Measurements from ENCODE around the gene CPZ.

The CPZ gene

DNA sequence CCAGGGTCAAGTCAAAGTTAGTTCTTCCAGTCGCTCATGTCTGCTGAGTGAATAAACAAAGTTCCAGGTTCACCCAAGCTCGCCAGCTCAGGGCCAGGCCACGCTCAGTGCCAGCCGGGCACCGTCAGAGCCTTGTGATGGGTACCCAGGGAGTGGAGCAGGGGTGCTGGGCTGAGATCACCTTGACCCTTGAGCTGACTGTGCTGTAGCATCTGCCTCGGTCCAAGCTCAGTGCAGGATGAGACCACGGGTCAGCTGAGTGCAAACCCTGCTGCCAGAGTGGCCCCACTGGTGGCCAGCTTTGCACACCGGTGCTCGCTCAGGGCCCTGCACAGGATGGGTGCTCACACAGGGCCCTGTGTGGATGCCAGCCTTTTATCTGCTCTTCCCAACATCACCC is 4.3 kb downstream of the CPZ start:
- no peak for DNase-seq

DNA sequence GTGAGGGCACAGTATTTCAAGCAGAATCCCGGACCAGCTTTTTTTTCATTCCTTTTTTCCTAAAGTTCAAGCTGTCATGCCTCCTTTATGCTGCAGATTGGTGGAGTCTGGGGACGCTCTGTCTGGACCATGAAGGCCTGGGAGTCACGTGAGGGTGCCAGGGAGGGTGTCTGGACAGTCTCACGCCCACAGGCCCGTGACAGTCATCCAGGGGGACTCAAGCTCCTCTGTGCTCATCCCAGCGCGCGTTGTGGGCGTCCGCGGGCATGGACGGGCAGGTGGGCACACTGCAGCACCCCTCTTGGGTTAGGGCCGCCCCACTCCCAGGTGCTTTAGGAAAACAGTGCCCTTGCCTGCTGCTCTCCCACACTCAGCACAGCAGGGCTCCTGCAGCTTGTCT is 4.8 kb downstream of the CPZ start:
- no peak for DNase-seq

DNA sequence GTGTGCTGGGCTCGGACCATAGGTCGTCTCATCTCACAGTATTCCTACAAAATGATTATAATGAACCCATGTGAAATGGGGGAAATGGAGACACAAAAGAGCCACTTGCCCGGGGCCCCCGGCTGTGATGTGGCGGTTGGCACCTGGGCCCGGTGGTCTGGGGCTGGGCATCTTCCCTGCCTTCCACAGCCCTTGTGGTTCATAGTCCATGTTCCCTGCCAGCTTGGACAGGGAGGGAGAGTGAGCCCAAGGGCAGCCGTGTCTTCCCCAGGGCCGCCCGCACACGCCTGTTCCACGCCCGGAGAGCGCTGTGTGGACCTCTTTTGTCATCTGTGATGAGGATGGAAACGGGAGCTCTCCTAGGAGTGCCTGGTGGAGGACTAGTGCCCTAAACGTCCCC is 5.2 kb downstream of the CPZ start:
- DNase-seq, result no peak

DNA sequence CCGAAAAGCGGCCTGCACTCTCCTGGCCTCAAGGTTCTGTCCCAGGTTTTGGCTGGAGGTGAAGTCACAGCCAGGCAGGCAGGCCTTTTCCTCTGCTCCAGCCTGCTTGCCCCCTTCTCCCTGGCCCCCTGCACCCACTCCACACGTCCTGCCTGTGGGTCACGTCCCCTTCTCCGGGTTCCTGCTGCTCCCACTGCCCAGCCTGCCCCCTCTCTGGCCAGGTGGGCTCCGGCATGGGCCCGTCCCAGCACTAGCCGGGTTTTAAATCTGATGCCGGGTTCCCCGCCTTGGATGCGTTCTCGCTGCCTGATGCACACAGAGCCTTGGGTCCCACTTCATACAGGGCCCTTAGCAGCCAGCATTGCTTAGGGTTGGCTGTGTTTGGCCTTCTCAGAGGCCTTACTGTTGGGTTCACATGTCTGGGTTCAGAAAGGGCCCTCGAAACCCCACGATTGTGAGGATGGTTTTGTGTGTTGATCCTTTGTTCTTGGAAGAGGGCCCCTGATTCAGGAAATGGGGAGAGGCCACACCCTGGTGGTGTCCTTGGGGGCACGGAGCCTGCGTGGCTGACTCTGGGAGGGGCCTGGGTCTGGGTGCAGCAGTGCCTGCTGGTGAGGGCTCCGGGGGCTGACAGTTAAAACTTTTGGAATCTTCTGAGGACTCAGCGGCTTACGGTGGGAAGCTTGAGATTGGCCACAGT is 6.0 kb downstream of the CPZ start:
- DNase-seq, result no peak

DNA sequence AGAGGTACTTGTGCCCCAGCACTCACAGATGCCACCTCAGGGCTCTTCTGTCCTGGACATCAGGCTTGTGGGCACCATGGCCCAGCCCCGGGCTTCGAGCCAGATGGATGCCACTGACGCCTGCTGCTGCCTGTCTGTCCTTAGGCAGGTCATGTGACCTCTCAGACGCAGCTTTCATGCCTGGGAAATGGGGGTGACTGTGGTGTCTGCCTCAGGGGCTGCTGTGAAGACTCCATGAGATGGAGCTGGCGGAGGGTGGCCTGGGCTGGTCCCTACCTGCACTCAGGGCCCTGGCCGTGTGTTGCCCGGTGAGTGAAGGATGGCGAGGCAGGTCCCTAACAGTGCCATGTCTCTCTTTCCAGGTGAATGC is 6.5 kb downstream of the CPZ start:
- DNase-seq, result no peak

DNA sequence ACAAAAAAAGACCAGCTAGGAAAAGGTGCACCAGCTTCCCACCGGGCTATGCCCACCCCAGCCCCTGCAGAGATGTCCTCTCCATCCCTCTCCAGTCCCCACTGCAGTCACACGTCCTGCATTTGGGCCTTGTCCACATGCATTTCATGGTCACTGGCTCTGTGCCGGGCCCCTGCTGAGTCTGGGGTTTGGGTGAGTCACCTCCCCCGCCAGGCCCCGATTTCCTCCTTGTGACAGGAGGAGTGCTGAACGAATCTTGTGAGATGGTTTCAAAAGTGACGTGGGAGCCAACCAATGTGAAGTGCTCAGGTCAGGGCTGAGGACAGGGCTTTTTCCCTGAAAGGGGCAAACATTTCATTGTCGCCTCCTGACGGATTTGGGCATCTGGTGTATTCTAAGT is 7.1 kb downstream of the CPZ start:
- no peak for DNase-seq

DNA sequence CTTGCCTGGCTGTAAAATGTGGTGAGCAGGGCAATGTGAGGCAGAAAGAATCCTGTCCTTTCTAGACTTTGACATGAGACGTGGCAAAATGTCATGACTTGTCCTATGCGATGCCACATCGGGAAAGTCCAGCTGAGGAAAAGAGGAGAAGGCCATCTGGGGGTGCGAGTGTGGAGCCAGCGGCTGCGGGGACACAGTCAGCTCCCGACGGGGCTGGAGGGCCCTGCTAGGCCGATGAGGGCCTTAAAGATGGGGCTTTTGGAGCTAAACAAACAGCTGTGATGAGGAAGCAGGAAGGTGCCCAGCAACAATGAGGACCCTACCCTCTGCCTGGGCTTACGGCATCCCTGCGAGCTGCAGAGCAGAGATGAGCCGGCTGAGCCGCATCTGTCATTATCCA is 7.7 kb downstream of the CPZ start:
- no peak for DNase-seq

DNA sequence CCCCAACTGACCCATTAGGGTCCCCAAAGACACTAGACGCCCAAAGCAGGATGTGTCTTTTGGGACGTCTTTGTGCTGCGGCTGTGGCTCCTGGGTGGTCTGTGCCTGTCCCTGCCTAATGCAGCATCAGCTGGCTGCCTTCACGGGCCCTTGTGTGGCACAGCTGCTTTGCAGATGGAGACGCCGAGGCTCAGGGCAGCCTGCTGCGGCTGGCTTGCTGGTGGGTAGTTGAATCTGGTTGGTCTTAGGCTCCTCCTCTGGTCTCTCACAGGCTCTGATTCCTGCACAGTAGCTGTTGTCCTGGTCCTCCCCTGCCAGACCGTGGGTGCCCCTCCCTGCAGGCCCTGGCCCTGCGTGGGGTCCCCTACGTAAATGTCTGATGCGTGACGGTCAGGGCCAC is 8.1 kb downstream of the CPZ start:
- DNase-seq, result no peak

DNA sequence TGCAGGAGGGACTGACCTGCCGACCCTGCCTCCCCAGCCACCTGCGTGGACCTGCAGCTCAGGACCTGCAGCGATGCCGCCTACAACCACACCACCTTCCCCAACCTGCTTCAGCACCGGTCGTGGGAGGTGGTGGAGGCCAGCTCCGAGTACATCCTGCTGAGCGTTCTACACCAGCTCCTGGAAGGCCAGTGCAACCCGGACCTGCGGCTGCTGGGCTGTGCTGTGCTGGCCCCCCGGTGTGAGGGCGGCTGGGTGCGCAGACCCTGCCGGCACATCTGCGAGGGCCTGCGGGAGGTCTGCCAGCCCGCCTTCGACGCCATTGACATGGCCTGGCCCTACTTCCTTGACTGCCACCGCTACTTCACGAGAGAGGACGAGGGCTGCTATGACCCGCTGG is 8.5 kb downstream of the CPZ start:
- no peak for DNase-seq

DNA sequence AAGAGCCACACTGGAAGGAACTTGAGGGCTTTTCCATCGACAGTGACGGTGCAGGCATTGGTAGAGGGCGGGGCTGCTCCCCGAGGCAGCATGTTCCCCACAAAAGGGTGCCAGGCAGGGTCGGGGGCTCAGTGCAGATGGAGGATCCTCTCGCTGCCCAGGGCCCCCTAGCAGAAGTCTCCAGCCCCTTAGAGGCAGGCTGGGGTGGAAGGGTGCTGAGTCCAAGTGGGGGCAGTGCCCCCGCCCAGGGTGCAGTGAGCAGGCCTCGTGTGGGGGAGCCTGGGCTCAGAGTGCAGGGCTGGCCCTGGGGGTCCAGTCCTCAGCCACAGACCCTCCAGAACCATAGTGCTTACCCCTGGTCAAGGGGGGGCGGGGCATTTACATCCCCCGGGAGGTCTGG is 9.0 kb downstream of the CPZ start:
- DNase-seq, result no peak

DNA sequence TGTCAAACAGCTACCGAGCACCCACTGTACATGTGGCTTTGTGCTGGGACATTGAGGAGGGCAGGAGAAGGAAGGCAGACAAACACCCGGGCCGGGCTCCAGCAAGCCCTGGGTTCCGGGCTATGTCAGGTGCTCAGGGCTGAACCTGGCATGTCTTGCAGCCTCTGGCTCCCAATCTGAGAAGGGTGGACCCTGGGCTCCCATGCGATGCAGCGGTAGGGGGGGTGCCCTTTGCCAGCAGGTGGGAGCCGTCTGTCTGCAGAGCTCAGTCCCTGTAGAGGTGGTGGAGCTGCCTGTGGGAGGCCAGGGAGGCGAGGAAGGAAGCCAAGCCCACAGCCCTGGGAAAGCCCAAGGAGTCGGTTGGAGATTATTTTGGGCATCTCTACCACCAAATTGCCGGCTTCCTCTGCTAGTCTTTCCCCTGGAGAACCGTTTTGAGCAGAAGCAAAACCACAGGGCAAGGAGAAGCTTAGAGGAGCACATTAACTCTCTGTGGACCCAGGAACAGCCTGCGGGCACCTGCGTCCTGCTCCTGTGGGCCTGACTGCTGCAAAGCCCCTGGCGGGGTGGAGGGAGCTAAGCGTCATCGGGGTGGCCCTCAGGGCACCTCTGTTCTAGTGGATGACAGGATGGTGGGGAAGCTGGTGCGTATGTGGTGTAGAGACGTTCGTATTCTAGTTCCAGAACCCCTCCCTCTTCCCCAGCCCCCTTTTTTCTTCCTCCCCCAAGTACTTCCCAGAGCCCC is 10.3 kb downstream of the CPZ start:
- DNase-seq, result no peak

DNA sequence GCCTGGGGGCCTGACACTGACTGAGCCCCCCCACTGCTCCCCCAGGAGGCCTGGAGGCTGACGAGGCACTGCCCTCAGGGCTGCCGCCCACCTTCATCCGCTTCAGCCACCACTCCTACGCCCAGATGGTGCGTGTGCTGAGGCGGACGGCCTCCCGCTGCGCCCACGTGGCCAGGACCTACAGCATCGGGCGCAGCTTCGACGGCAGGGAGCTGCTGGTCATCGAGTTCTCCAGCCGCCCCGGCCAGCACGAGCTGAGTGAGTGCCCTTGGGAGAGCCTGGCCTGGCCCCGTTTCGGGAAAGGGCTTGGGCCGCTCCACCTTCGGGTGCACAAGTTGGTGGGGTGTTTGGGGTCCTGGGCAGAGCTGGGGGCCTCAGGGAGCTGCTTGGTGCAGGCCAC is 11.4 kb downstream of the CPZ start:
- DNase-seq, result no peak

DNA sequence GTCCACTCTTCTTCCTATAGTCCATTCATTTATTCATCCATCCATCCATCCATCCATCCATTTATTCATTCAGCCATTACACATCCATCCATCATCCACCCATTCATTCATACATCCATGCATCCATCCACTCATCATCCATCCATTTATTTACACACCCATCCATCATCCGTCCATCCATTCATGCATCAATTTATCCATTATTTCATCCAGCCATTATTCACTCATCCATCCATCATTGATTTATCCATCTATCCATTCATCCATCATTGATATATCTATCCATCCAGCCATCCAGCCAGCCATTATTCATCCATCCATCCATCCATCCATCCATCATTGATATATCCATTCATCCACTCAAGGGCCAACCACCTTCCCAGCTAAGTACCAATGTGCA is 12.7 kb downstream of the CPZ start:
- no peak for DNase-seq

DNA sequence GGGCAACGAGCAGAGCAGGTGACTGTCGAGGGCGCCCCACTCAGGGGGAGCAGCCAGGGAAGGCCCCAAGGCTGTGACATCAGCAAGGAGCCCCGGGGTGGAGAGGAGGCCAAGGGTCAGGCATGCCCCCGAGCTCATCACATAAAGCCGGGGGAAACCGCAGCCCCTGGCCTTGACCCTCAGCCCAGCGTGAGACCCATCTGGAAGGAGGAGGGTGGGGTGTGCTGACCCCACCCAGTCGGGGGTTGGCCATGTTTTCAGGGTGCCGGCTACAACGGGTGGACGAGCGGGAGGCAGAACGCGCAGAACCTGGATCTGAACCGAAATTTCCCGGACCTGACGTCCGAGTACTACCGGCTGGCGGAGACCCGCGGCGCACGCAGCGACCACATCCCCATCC is 13.9 kb downstream of the CPZ start:
- DNase-seq, result no peak

DNA sequence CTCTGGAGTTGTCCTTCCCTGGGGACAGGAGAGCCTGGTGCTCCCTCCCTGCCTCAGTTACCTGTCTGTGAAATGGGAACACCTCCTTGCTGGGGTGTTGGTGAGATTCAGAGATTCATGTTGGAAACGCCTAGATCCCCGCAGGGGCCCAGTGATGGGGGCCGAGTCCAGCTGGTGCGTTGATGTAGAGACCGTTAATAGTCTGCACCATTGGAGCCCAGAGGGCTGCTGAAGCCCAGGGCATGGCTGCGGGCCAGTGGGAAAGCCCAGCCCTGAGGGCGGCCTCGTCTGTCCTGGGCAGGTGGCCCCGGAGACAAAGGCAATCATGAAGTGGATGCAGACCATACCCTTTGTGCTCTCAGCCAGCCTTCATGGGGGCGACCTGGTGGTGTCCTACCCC is 14.4 kb downstream of the CPZ start:
- no peak for DNase-seq

DNA sequence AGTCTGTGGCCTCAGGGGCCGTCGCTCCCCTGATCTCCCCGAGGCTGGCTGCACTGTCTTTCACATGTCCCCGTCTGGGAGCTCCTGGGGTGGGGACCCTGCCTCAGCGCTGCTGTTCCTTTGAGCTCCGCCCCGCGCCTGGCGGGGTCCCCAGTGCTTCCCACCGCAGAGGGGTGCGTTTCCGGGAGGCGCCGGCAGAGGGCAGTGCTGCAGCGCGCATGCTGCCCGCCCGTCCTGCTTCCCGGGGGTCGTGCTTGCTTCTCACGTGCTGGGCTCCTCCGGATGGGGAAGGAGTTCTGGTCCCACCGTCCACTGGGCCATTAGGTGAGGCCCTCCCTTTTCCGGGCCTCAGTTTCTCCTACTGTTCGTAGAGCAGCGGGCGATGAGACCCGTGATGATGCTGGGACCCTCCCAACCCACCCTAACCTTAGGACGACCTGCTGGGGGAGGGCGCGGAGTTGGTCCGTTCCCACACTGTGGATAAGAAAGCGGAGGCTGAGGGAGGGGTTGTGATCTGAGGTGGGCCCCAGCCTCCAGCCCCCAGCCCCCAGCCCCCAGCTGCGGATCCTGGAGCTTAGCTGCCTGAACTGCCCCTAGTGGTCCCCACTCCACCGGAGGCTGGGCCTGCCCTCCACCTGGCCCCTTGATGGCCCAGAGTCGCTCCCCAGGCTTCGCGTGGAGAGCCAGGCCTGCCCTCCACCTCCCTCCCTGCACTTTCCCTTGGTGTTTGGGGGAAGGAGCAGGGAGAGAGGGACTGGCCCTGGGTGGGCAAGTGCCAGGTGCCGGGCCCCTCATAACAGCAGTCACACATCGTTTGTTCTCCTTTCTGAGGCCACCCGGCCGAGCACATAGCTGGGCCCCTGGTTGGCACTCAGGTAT is 15.3 kb downstream of the CPZ start:
- peak; percentile 92 for DNase-seq

DNA sequence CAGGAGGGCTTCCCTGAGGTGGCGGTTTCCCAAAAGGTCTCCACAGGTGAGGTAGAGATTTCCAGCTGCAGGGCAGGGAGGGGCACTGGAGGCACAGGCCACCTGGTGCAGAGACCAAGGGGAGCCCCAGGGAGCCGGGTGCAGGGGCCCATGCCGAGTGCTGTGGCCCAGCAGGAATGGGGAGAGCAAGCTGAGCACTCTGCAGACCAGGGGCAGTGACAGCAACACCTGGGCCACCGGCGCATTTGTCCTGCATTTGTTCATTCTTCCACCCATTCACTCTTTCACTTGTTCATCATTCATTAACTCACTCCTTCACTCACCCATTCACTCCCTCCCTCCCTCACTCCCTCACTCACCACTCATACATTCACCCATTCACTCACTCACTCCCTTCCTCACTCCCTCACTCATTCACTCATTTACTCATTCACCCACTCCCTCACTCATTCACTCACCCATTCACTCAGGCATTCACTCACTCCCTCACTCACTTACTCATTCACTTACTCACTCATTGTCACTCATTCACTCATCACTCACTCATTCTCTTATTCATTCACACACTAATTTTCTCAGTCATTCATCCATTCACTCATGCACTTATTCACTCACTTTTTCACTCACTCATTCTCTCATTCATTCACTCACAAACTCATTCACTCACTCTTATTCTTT is 16.3 kb downstream of the CPZ start:
- no peak for DNase-seq

DNA sequence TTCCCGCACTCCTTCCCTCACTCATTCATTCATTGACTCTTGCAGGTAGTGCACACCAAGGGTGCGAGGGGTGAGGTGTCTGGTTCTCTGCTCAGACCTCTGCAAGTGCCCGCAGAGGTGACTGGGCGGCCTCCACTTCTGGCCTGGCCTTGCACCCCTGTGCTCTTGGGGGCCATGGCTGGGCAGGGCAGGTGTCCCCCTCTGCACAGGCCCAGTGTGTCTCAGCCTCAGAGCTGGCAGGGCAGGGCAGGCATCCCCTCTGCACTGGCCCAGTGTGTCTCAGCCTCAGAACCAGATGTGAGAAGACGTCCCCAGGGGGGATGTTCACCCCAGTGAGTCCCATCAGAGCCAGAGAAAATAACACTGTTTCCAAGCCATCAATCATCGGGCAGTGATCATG is 16.8 kb downstream of the CPZ start:
- no peak for DNase-seq

DNA sequence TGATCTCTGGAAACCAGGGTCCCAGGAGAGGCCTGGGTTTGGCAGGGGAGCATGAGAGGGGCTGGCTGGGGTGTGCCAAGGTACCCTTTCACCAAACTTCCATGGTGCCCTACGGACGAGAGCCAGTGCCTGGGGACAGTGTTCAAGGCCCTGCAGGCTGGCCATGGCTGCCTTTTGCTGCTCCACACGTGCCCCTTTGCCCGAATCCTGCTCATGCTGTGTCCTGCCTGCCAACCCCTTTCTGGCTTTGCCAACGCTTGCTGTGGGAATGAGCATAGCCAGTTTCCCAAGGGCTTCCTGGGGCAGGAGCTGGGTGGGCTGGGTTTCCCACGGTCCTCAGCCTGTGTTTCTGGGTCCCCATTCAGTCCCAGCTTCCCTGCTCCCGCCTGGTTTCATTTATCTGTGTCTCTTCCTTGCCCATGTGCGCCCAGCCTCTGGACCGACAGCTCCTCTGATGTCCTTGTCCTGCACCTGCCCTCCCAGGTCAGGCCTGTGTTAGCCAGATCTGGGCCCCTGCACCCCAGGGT is 17.3 kb downstream of the CPZ start:
- no peak for DNase-seq

DNA sequence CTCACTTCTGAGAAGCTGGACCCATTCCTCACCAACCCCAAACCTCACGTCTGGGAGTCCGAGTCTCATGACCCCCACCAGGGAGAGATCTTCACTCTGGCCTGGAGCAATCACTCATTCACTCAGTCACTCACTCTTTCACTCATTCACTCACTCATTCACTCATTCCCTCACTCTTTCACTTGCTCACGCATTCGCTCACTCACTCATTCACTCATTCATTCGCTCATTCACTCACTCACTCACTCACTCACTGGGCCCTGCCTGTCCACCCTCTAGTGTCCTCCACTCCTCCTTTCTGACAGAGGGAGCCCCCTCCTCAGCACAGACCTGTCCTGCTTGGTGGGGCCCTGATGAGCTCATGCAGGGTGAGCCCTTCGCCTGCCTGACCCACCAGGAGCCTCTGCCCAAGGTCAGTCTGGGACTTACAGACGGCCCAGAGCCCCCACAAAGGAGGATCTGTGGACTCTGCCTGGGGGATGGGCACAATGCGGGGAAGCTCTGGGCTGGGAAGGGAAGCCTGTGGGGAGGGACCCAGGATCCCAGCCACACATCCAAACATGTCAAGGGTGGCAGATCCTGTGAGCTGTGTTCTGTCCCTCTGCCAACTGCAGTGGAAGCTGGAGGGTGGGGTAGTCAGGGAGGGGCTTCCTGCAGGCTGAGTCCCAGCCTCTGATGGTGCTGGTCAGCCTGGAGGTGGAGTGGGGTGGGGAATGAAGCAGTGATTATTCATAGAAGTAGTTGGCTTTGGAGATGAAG is 18.5 kb downstream of the CPZ start:
- no peak for DNase-seq

DNA sequence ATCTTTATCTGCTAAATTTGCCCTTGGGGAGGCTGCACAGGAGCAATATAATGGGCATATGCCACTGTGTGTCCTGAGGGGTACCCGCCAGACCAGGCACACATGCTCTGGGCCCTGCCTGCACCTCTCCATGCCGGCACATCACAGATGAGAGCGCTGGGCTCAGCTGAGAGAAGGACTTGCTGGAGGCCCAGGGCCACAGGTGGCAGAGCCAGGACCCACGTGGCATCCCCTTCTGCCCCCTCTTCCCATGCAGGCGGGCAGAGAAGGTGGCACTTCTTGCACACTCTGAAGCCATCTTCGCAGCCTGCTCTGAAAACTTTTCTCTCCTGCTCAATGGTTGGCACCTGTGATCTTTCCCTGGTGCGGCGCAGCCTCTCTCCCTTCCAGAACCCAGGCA is 20.1 kb downstream of the CPZ start:
- no peak for DNase-seq

Data from 8988T (cell line).